Thyroid gland (tissue), 4 donors: ENCODE data around the gene ADCY1. TPM values are rescaled to one million over a fixed set of nuclear protein-coding genes. Genes with fewer than 3 reads are reported as not detected.

Experiments used
- DNase-seq, 2 donors: peaks; one replicate each; pipeline ENCODE4 v3.0.0-alpha.2; 2019
- H3K27ac ChIP-seq, 3 donors: fragments of 200-600 bp; sonication (generic); 1 replicate in 2 of 3; 2 replicates in 1 of 3; pipeline ENCODE4 v1.5.1; 2016 to 2019; ENCODE audit warnings: mild to moderate bottlenecking in 1 of 3, moderate library complexity in 1 of 3
- H3K27me3 ChIP-seq: fragments of 200-600 bp; sonication (generic); one replicate; pipeline ENCODE4 v1.5.1; 2019
- H3K36me3 ChIP-seq, 2 donors: fragments of 200-600 bp; sonication (generic); one replicate each; pipeline ENCODE4 v1.5.1; 2016 to 2019
- H3K4me1 ChIP-seq, 2 donors: fragments of 200-600 bp; sonication (generic); one replicate each; pipeline ENCODE4 v1.5.1; 2017 to 2019
- H3K4me3 ChIP-seq, 3 donors: fragments of 200-600 bp; sonication (generic); replicated peaks in 1 of 3; 1 replicate in 2 of 3; 2 replicates in 1 of 3; pipeline ENCODE4 v1.5.1; 2016; ENCODE audit warnings: mild to moderate bottlenecking in 1 of 3
- H3K9me3 ChIP-seq: fragments of 200-600 bp; sonication (generic); one replicate; pipeline ENCODE4 v1.5.1; 2017
- POLR2A ChIP-seq, 2 donors: fragments of 450-650 bp; IDR thresholded peaks; one replicate each; pipeline ENCODE4 v1.6.1; 2017; ENCODE audit warnings: antibody characterized with exemption in 2 of 2, mild to moderate bottlenecking in 2 of 2, moderate library complexity in 1 of 2
- WGBS, 2 donors: methylation state at CpG; one replicate each; pipeline ENCODE4 v1.1.5; 2017; 5-methylcytosine and 5-hydroxymethylcytosine counted together
- intact Hi-C: fragments of 100-400 bp; cut with DNase I; formaldehyde crosslinking; loops from one replicate; pipeline ENCODE4 v1.15.1; 2023
- total RNA-seq, 4 donors: library from RNA; depleted of rRNA; stranded (reverse); fragments of >200 nt; gene quantifications; one replicate each; pipeline ENCODE4 v1.2.3, GENCODE V29; 2016
- TF ChIP-seq, protein P1 (sequence below), 6 experiments: fragments of 200-600 bp in 3 of 6; fragments of 450-650 bp in 3 of 6; sonication (generic) in 3 of 6; IDR thresholded peaks; one replicate each; pipeline ENCODE4 v1.5.1; 2016 to 2019; ENCODE audit warnings: antibody characterized with exemption in 6 of 6, mild to moderate bottlenecking in 2 of 6, inconsistent platforms in 1 of 6, moderate library complexity in 1 of 6

ADCY1 gene
- total RNA-seq, 4 donors from 2014 or later: 5.8 to 11.6 (median 7.7) TPM

DNA sequence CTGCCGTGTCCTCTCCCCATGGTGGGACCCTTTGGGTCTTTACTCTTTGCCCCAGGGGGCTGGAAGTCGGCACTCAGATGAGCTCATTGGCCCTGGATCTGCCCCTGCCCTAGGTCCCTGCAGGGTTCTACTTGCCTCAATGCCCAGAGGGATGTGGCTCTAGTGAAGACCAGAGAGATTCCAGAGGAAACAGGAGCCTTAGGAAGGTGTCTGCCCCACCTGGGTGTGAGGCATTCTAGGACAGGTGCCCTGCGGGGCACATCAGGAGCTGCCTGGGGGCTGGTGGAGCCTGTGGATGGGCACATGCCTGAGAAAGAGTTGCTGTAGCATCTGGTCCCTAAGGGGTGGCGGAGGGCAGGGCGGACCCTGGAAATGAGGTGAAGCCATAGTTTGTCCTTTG is 128.6 kb downstream of the ADCY1 start:
- no peaks in the 10 kb centered on the region for H3K36me3 ChIP-seq
- DNase-seq: no peak
- intact Hi-C loops: no loop called here
- no peaks in the 10 kb centered on the region for H3K9me3 ChIP-seq
- H3K4me1 ChIP-seq: no peaks in the 10 kb centered on the region
- TF ChIP-seq POLR2A (IDR thresholded peaks at IDR 0.05): no peak
- TF ChIP-seq, protein P1, sequence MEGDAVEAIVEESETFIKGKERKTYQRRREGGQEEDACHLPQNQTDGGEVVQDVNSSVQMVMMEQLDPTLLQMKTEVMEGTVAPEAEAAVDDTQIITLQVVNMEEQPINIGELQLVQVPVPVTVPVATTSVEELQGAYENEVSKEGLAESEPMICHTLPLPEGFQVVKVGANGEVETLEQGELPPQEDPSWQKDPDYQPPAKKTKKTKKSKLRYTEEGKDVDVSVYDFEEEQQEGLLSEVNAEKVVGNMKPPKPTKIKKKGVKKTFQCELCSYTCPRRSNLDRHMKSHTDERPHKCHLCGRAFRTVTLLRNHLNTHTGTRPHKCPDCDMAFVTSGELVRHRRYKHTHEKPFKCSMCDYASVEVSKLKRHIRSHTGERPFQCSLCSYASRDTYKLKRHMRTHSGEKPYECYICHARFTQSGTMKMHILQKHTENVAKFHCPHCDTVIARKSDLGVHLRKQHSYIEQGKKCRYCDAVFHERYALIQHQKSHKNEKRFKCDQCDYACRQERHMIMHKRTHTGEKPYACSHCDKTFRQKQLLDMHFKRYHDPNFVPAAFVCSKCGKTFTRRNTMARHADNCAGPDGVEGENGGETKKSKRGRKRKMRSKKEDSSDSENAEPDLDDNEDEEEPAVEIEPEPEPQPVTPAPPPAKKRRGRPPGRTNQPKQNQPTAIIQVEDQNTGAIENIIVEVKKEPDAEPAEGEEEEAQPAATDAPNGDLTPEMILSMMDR (IDR thresholded peaks at IDR 0.05): no peak
- H3K27me3 ChIP-seq: no peaks in the 10 kb centered on the region
- H3K4me3 ChIP-seq: no peak overlapping the region
- WGBS, 2 donors: 96 to 98% methylated on average over 2 to 5 of the region's 5 CpGs
- H3K27ac ChIP-seq: no peak overlapping the region

DNA sequence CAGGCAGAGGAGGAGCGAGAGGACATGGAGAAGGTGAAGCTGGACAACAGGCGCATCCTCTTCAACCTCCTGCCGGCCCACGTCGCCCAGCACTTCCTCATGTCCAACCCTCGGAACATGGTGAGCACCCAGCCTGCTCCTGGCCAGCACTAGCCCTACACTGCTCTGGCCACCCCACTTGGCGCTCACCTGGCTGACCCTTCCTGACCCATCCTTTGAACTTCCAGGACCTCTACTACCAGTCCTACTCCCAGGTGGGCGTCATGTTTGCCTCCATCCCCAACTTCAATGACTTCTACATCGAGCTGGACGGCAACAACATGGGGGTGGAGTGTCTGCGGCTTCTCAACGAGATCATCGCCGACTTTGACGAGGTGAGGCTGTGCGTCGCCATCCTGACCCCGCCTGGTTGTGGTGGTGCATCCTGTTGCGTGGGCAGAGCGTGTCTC is 129.2 kb downstream of the ADCY1 start:
- intact Hi-C loops: no loop called here
- no peak overlapping the region for H3K27ac ChIP-seq
- H3K36me3 ChIP-seq: no peaks in the 10 kb centered on the region
- TF ChIP-seq, protein P1 (IDR thresholded peaks at IDR 0.05): no peak
- no peak for TF ChIP-seq POLR2A (IDR thresholded peaks at IDR 0.05)
- no peak overlapping the region for H3K4me3 ChIP-seq
- no peaks in the 10 kb centered on the region for H3K4me1 ChIP-seq
- DNase-seq: no peak
- H3K9me3 ChIP-seq: no peaks in the 10 kb centered on the region
- WGBS, 2 donors: 91% methylated on average over 20 of the region's 20 CpGs
- no peaks in the 10 kb centered on the region for H3K27me3 ChIP-seq

DNA sequence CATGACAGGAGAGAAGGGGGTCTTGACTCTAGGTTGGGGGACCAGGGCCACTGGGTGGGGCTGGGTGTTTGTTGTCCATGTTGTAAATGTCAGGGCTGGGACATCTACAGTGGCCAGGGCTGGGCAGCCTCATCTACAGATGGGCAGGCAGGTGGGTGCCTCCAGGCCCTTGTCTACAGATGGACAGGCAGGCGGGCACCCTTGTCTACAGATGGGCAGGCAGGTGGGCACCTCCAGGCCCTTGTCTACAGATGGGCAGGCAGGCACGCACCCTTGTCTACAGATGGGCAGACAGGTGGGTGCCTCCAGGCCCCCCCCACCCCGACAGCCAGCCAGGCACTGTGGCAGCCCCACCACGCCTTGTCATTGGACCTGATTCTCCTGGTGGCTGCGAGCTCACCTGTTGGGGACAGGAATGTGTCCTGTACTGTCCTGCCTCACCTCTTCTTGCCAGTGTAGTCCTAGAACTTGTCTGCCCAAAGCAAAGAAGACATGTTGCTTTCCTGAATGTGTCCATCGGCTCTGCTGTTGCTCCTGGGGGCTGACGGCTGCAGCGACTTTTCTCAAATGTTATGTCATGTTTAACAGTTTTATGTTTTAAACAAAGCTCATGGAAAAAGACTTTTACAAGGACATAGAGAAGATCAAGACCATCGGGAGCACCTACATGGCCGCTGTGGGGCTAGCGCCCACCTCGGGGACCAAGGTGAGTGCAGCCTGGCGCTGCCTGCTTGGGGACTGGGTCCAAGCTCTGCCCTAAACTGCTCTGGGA is 129.9 kb downstream of the ADCY1 start:
- Histone ChIP-seq H3K4me1 (no peaks in the 10 kb centered on the region), H3K4me3 (no peak overlapping the region), H3K27ac (no peak overlapping the region), H3K9me3 (no peaks in the 10 kb centered on the region), H3K36me3 (no peaks in the 10 kb centered on the region), H3K27me3 (no peaks in the 10 kb centered on the region)
- TF ChIP-seq, protein P1 (IDR thresholded peaks at IDR 0.05): no peak
- no peak for TF ChIP-seq POLR2A (IDR thresholded peaks at IDR 0.05)
- DNase-seq: no peak
- 89 to 98% methylated on average over 9 to 10 of the region's 13 CpGs for WGBS, 2 donors
- intact Hi-C loops: no loop called here

DNA sequence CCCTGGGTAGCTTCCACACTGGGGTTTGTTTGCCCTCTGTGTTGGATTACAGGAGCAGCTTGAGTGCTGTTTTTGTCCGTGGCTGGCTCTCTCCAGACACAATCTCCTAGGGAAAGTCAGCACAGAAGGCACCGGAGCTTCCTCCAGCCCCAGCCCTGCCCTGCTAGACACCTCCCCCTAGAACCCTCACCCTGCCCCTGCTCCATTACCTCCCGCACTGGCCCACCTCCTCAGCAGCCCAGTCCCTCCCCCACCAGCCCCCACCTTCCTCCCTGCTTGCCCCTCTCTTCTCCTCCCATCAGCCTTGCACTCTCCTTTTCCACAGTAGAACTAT is 130.5 kb downstream of the ADCY1 start:
- intact Hi-C loops: no loop called here
- Histone ChIP-seq H3K4me1 (no peaks in the 10 kb centered on the region), H3K36me3 (no peaks in the 10 kb centered on the region), H3K9me3 (no peaks in the 10 kb centered on the region), H3K4me3 (no peak overlapping the region), H3K27me3 (no peaks in the 10 kb centered on the region), H3K27ac (no peak overlapping the region)
- TF ChIP-seq POLR2A (IDR thresholded peaks at IDR 0.05): no peak
- TF ChIP-seq, protein P1 (IDR thresholded peaks at IDR 0.05): no peak
- no peak for DNase-seq
- 80 to 89% methylated on average over 3 of the region's 3 CpGs for WGBS, 2 donors

DNA sequence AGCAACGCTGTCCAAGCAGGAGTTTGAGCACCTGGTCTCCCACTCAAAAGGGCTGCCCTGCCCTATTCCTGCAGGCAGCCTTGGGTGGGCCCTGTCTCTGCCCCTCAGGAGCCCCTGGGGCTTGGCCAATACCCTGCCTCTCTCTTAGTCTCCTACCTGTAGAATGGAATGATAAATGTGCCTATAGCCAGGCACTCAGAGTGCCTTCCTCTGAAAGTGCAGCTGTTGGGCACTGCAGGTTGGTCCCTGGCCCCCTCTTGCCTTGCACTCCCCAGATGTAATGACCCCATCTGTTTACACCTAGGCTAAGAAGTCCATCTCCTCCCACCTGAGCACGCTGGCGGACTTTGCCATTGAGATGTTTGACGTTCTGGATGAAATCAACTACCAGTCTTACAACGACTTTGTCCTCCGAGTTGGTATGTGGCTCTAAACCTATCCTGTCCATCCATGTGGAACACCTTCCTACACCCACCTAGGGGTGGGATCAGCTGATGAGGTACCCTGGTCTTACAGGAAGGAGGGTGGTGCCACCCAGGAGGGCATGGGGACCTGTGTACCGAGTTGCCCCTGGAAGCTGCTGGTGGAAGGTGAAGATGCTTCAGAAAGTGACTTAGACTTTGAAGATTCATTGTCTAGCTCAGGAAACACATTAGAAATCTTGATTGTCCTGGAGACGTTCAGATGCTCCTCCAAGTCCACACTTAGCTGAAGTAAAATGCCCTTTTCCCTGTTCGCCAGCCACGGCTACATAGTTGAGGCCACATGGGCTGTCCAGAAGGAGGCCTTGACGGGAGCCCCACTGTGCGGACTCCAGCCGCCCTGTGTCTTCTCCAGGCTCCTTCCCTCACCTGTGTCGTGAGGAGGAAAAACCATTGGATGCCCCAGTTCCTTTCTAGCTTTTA is 134.1 kb downstream of the ADCY1 start:
- Histone ChIP-seq H3K9me3 (no peaks in the 10 kb centered on the region), H3K27me3 (no peaks in the 10 kb centered on the region), H3K27ac (no peak overlapping the region), H3K4me1 (no peaks in the 10 kb centered on the region), H3K36me3 (no peaks in the 10 kb centered on the region), H3K4me3 (no peak overlapping the region)
- TF ChIP-seq, protein P1 (IDR thresholded peaks at IDR 0.05): no peak
- TF ChIP-seq POLR2A (IDR thresholded peaks at IDR 0.05): no peak
- no peak for DNase-seq
- intact Hi-C loops: no loop called here
- WGBS, 2 donors: 87 to 94% methylated on average over 13 to 14 of the region's 14 CpGs
